NCI-H748 treated with DMSO at 0.1 percent for 48 hours (cell line): ENCODE measurements around the gene WDR26.
"Not testable (repeated sequence)": the region's sequence is repeated elsewhere in the genome, so short reads cannot be mapped to it uniquely, and the experiment has no call there.

Experiments used
- DNase-seq: peaks from one replicate; lab custom pipeline; 2025; lab: John Stamatoyannopoulos, UW

Gene WDR26

GRCh38 chr1:224392411-224393249 is 42.0 kb downstream of the WDR26 start:
- DNase-seq: no peak

- no peak for DNase-seq
These were observed 44.1 kb downstream of the WDR26 start for GRCh38 chr1:224390517-224390916.

- DNase-seq: no peak
These were observed 46.7 kb downstream of the WDR26 start for GRCh38 chr1:224387943-224388342.

- no peak for DNase-seq
These were observed 47.2 kb downstream of the WDR26 start for GRCh38 chr1:224387302-224387912.

GRCh38 chr1:224383218-224383617 is 51.4 kb downstream of the WDR26 start:
- no peak for DNase-seq

GRCh38 chr1:224381880-224382548 is 52.6 kb downstream of the WDR26 start:
- DNase-seq: no peak

GRCh38 chr1:224380003-224380402 is 54.6 kb downstream of the WDR26 start:
- no peak for DNase-seq

- DNase-seq: no peak
These were observed 55.6 kb downstream of the WDR26 start for GRCh38 chr1:224378855-224379631.

GRCh38 chr1:224377676-224378006 is 57.0 kb downstream of the WDR26 start:
- DNase-seq: no peak

GRCh38 chr1:224375059-224375458 is 59.5 kb downstream of the WDR26 start:
- no peak for DNase-seq

- no peak for DNase-seq
These were observed 61.5 kb downstream of the WDR26 start for GRCh38 chr1:224373008-224373590.

- DNase-seq: no peak
These were observed 66.2 kb downstream of the WDR26 start for GRCh38 chr1:224368409-224368808.

GRCh38 chr1:224359207-224359606 is 75.4 kb downstream of the WDR26 start:
- no peak for DNase-seq

- no peak for DNase-seq
These were observed 76.4 kb downstream of the WDR26 start for GRCh38 chr1:224358237-224358636.

- DNase-seq: no peak
These were observed 76.9 kb downstream of the WDR26 start for GRCh38 chr1:224357626-224358124.

GRCh38 chr1:224356685-224357625 is 77.6 kb downstream of the WDR26 start, which contains the start of gene CNIH4:
TSS of gene CNIH4 (plus strand) at chr1:224356879. CDS start at chr1:224356925, 46 bp downstream.
- DNase-seq: peak; percentile 49

GRCh38 chr1:224353975-224354925 is 80.3 kb downstream of the WDR26 start:
- no peak for DNase-seq

GRCh38 chr1:224352436-224353085 is 82.0 kb downstream of the WDR26 start:
- not testable (repeated sequence) for DNase-seq

GRCh38 chr1:224349716-224350115 is 84.9 kb downstream of the WDR26 start:
- not testable (repeated sequence) for DNase-seq
